NCI-H345 treated with DMSO at 0.1 percent for 48 hours (cell line): ENCODE measurements around the gene LAPTM4A.
"Not testable (repeated sequence)": the region's sequence is repeated elsewhere in the genome, so short reads cannot be mapped to it uniquely, and the experiment has no call there.

Experiments used
- DNase-seq: peaks from one replicate; lab custom pipeline; 2025; ENCODE audit not compliant: unreplicated experiment; lab: John Stamatoyannopoulos, UW

The LAPTM4A gene

GRCh38 chr2:20052861-20053281 is 1.4 kb upstream of the LAPTM4A start:
- peak; percentile 70 for DNase-seq

GRCh38 chr2:20052229-20052851 is 912 bp upstream of the LAPTM4A start:
- DNase-seq, result peak; percentile 50

DNA sequence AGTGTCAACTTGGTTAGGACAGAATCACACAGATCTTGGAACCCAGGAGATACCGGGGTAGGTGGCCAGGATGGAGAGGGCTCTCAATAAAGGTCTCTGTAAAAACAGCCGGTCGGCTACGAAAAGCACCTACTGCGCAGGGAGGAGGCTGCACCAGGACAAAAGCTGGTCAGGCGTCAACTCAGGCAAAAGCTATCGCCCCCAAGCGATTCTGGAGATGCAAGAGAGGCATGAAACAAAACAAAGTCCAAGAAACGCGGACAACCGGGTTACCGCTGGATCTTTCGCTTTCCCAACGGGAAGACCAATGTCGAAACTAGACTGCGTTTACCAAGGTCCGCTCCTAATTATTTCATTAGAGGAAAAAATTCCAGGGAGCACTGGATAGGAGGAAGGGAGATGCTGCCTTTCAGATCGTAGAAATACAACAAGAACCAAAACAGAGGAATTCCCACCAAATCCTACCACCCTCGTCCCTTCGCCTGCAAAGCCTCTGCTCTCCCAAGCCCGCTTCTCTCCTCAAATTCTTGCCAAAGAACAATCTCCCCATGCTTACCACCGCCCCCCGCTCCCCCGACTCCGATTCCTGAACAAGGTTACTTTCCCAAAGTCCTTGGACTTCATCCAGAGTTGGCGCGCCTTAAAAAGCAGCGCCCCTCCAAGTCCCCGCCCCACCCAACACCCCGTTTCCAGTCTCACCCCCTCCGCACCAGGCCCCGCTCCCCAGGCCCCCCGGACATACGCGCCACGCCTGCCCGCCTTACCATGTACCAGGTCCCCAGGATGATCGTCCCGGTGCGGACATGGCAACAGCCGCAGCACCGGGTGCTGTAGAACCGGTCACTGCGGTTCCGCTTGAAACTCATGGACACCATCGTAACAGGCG is 539 bp downstream of the LAPTM4A start:
- DNase-seq, result peak; percentile 64

DNA sequence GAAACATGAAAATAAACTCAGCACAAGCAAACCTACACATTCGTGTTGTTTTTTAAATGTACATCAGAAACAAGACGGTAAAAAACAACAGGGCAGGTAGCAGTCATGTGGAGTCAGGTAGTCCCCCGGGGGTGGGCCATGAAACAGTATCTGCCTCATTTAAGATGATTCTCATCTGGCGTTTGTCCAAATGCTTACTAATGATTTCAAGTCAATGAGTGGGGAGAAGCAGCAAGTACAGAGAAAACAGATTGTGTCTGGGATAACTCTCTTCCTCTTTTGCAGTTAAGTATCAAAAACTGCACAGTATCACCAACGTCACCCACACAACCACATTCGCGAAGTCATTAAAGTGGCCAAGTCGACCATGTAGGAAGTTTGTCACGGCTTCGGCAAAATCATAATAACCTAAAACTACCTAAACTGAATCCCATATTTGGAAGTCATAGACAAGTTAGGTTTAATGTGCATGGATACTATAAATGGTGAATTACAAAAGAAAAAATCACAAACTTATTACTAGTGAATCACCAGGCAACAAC is 1.3 kb downstream of the LAPTM4A start:
- DNase-seq, result peak; percentile 85

GRCh38 chr2:20049637-20050036 is 1.8 kb downstream of the LAPTM4A start:
- no peak for DNase-seq

DNA sequence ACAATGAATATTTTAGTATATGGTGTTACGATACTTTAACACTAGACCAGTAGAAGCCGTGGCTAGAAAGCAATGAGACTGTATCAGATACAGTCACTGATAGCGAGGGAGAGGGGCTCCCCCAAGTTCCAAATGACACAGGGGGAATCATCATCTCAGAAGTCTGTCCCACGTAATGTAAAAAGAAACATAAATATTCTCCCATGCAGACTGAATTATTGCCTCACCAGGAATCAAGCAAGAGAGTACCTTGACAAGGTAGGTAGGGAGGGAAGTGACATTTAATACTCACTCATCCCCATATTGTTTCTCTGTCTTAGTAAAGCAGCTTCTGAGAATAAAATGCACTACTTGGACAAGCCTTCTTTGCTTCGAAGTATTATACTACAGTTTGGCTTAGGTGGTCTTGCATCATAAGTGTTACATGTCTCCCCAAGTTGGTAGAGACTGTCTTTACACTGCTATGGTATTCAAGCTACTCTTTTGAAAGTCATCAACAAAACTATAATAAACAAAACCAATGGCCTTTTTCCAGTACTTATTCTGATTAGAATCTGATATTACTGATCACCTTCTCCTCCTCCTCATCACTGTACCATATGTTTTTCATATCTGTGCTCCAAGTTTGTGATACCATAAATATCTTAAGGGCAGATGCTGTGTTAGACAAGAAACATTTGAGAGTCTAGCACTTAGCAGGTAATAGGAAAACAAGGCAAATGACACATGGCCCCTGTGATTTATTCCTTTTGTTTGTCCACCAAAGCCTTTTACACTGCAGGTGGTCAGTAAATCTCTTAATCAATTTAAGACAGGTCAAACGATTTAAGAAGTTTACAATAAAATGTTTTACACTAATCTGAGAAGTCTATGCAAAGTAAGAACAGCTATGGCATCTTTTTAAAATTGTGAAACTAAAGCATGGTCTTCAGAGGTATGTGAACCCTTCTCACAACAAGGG is 2.7 kb downstream of the LAPTM4A start:
- DNase-seq, result no peak

DNA sequence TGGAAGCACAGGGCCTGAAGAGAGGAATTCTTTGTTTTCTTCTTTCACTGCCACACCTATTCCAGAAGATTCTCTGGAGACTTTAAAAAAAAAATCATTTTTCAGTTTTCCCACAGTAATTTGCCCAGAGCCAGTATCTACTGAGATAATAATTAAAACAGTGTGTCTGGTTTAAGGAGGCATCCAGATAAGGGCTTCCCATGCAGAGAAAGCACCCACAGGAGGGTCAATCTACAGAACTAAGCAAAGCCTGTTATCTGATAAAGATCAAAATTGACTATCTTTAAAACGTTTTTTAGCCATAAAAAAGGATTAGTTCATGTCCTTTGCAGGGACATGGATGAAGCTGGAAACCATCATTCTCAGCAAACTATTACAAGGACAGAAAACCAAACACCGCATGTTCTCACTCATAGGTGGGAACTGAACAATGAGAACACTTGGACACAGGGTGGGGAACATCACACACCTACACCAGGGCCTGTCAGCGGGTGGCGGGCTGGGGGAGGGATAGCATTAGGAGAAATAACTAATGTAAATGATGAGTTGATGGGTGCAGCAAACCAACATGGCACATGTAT is 5.6 kb downstream of the LAPTM4A start:
- not testable (repeated sequence) for DNase-seq

GRCh38 chr2:20044778-20045177 is 6.7 kb downstream of the LAPTM4A start:
- DNase-seq, result no peak

DNA sequence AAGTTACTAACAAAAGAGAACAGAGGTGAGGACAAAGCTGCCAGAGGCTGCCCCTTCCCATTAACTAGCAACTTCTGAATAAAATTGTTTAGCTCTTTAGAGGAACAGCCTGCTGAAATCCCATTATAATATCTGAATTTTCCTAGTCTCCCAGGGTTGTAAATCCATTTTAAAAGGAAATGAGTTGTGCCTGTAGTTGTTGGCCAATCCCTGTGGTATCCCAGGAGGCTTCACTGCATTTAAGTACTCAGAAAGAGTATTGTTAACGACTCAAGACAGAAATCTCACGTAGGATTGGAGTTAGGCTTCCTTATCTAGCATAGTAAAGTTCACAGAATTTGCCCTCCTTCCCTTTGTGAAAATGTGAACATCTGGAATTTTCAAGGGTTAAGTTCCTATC is 8.9 kb downstream of the LAPTM4A start:
- DNase-seq, result no peak

- no peak for DNase-seq
Measured at GRCh38 chr2:20040489-20041172, 10.8 kb downstream of the LAPTM4A start.

GRCh38 chr2:20037660-20038059 is 13.8 kb downstream of the LAPTM4A start:
- no peak for DNase-seq

DNA sequence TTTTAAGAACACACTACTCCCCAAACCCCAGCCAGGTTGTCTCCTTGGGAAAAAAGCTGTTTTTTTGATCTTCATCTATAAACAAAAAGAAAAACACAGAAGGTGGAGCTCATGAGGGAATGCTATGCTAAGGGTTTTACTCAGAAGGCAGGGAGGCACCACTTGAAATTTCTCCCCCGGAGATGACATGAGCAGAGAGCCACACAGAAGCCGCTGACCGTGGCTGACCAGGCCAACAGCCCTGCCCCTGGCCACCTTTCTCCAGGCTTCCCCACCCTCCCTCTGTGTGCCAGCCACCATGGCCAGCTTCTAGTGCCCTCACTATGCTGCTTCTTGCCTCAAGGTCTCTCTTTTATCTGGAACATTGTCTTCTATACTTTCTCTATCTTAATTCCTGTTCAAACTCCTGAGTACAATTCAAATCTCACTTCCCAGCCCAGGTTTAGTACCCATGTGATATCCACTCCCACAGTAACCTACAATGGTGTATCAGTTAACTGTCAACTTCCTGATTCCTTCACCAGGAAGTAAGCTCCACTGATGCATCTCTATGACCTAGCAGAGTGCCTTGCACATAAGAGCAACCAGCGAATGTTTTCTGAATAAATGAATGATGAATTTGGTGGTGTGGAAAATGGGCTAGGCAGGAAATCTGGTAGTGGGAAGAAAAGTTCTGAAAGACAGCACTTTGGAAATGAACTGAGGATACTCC is 15.3 kb downstream of the LAPTM4A start:
- no peak for DNase-seq

GRCh38 chr2:20034821-20035220 is 16.6 kb downstream of the LAPTM4A start:
- DNase-seq, result no peak

- DNase-seq, result no peak
Measured at GRCh38 chr2:20034218-20034617, 17.2 kb downstream of the LAPTM4A start.

- DNase-seq, result no peak
Measured at GRCh38 chr2:20033322-20033721, 18.1 kb downstream of the LAPTM4A start.

DNA sequence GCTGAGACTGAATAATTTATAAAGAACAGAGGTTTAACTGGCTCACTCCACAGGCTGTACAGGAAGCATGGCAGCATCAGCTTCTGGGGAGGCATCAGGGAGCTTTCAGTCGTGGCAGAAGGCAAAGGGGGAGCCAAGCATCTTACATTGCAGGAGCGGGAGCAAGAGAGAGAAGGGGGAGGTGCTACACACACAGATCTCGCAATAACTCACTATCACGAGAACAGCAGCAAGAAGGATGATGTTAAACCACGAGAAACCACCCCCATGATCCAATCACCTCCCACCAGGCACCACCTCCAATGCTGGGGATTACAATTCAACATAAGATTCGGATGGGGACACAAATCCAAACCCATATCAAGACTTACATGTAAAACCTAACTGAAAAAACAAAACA is 21.2 kb downstream of the LAPTM4A start:
- no peak for DNase-seq

- DNase-seq, result no peak
Measured at GRCh38 chr2:20027705-20028434, 23.6 kb downstream of the LAPTM4A start.

GRCh38 chr2:20027260-20027677 is 24.2 kb downstream of the LAPTM4A start:
- DNase-seq, result no peak
